ENCODE measurements around the gene CEBPZ.

- TF ChIP-seq CTCF (conservative IDR thresholded peaks at IDR 0.05 in 1 of 2, IDR thresholded peaks at IDR 0.05 in 1 of 2; ENCODE audit: low read depth in 1 of 2, low read length in 2 of 2), result no peak
- no peak for TF ChIP-seq EZH2 (IDR thresholded peaks at IDR 0.05; ENCODE audit: low read length, missing control alignments)
Observed at GRCh38 chr2:37167636-37168180, 63.7 kb downstream of the CEBPZ start.
